Neural cell (in vitro differentiated cells): ENCODE results near the gene SPATA12.

Source experiments
- EP300 ChIP-seq: fragments of 450-650 bp; conservative IDR thresholded peaks from 2 replicates; pipeline ENCODE4 v1.6.1; 2014; ENCODE audit warnings: antibody characterized with exemption, mild to moderate bottlenecking, moderate library complexity; ENCODE audit not compliant: poor library complexity, severe bottlenecking
- MXI1 ChIP-seq: fragments of 450-650 bp; conservative IDR thresholded peaks from 2 replicates; pipeline ENCODE4 v1.6.1; 2014; ENCODE audit warnings: antibody characterized with exemption, mild to moderate bottlenecking; ENCODE audit not compliant: poor library complexity, severe bottlenecking
- RAD21 ChIP-seq: fragments of 450-650 bp; conservative IDR thresholded peaks from 2 replicates; pipeline ENCODE4 v1.6.1; 2014; ENCODE audit warnings: antibody characterized with exemption, mild to moderate bottlenecking, moderate library complexity

DNA sequence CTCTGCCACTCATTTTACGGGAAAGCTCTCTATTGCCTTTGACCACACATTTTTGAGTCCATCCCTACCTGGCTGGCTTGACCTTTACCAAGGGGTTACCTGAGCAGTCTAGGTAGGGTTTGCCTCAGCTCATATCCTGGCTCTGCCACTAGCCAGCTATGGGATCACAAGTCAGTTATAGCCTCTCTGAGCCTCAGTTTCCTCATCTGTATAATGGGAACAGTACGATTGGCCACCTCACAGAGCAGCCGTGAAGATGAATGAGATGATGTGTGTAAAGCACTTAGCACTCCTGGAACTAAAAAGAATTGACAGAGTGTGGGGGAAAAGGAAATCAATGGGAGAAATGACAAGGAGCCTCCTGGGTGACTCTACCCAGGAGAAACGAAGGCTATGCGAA is 28.0 kb downstream of the SPATA12 start:
- TF ChIP-seq MXI1 (no peak), RAD21 (no peak), EP300 (no peak)
